ENCODE results near the gene MOB1B.

GRCh38 chr4:70935038-70935695, 33.0 kb downstream of the MOB1B start:
- no peak for TF ChIP-seq CTCF (IDR thresholded peaks at IDR 0.05)
- no peak for TF ChIP-seq POLR2A (IDR thresholded peaks at IDR 0.05)
- no peak for TF ChIP-seq POLR2AphosphoS5 (IDR thresholded peaks at IDR 0.05)

All from breast epithelium (tissue), 3 donors.